Raji (cell line): ENCODE results near the gene CTNNA1.

Experiments
- POLR2A ChIP-seq: IDR thresholded peaks from 2 replicates; pipeline ENCODE4 v1.6.1; 2011; ENCODE audit warnings: low read depth, low read length, control low read depth; ENCODE audit not compliant: insufficient read depth

The CTNNA1 gene

GRCh38 chr5:138867011-138867410, 113.8 kb downstream of the CTNNA1 start:
- TF ChIP-seq POLR2A: no peak

GRCh38 chr5:138869038-138869437, 115.8 kb downstream of the CTNNA1 start:
- TF ChIP-seq POLR2A: no peak

DNA sequence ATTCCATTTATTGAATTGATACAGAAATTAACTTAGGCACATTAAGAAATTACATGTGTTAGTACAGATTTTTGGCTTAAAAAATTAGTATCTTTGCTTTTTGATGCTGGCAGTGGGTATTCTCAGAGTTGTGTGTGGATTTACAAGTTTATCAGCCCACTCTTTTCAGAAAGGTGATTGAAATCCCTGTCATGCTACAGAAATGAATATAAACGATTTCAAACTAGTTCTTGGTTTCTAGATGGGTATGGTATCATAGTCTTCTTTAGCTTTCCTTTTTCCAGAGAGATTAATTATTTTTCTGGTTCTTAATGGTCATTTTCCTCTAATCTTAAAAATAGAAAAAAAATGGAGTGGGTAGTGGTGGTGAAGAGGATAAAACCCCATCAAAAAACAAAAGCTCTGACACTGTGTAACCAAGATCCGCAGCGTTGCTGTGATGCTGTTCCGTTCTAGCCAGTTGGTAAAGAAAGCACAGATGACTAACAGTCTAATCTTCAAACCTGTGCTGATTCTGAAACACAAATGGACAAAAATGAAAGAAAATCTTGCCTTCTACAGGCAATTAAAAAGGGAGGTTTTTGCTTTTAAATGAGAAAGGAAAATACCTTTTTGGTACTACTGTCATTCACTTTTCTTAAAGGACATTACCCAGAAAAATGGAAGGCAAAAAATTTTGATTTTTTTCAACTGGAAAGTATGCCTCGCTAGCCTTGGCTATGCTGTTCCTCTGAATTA, 116.7 kb downstream of the CTNNA1 start:
- no peak for TF ChIP-seq POLR2A

DNA sequence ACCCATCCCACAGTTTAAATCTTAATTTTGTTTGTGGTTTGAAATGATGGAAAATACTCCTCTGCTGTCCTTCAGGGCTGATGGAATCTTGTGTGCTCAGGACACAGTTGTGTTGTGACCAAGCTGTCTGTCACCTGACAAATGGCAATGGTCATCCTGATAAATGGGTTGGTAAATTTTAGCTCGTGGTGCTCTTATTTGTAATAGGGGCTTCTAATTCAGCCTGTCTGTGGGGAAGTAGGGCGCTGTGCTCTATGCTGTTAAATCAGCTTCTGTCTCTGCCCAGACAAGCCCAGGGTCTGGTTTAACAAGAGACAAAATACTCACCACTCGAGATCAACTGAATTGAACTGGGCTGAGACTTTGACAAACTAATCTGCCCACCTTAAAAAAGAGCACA, 117.4 kb downstream of the CTNNA1 start:
- no peak for TF ChIP-seq POLR2A

- no peak for TF ChIP-seq POLR2A
Measured at GRCh38 chr5:138872841-138873465, 119.7 kb downstream of the CTNNA1 start.

DNA sequence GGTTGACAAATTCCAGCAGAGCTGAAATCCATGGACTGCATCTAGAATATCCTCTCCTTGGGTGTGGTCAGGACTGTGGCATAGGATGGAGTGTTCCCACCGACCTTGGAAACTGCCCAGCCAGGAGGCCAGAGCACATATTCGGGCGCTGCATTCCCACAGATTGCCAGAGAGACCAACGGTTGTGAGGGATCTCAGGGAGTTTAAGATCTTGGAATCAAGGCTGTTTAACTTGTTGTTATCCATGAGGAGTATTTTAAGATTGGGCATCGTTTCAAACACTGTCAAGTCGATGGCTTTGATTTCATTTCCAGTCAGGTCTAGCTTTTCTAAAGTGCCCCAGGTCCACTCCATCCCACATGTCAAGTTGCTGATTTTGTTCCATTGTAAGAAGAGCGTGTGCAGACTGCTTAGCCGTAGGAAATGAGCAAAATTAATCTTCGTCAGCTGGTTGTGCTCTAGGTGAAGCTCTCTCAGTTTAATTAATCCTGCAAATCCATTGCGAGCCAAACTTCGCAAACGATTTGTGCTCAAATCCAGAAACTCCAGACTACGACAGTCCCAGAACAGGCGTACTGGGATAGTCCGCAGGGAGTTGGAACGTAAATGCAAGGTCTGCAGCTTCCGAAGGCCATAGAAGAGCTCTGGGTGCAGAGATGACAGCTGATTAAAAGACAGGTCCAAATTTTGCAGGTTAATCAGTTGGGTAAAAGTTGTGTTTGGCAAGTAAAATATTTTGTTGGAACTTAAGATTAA, 120.4 kb downstream of the CTNNA1 start:
- TF ChIP-seq POLR2A: no peak

DNA sequence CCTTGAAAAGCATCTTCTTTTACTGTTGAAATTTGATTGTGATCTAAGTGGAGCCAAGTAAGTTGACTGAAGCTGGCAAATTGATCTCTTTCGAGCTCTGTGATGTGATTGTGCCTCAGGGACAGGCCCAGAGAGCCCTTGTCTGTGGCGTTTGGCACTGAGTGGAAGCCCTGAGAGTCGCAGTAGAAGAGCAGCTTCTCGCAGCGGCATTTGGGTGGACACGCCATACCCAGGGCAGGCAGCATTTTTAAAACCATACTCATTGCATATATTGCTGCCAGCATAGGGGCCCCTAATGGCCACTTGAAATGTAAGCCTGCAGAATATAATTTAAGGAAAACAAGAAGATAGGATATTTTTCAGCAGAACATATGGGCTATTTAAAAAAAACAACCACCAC, 121.0 kb downstream of the CTNNA1 start:
- TF ChIP-seq POLR2A: no peak

DNA sequence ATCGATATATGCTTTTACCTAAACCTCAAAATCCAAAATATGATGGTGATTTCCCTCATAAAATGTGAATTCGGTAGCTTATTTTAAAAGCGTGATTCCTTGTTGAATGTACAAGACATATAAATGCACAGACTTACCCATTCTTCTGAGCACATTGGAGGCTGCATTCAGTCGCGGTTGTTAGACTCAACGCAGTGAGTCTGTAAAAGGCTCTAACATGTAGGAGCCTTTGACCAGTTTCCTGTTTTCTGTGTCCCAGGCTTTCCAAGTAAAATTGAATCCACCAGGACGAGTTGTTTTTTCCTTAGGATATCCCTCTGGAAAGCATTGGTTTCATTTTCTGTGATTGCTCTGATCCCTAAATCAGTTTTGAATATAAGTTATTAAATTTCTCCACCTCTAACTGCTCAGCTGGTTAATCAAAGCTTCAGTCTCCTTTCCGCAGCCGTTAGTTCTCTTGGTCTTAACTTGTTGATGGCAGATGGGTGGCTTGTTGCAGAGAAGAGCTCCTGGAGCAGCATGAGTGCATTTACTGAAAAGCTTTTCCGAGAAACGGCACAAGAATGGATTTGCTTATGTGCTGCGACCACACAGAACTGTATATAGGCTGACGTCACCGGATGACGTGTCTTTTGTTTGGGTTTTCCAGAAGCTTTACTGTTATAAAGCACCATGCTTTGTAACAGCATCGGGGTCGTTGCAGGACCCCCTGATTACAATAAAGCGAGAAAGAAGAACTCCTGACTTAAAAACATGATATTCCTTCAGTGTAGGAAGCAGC, 121.7 kb downstream of the CTNNA1 start, which contains the start of gene LRRTM2:
Gene LRRTM2 (minus strand): TSS at position 565 of the 781 bp plus-strand sequence. CDS start 424 bp downstream, at position 141.
- TF ChIP-seq POLR2A: no peak

DNA sequence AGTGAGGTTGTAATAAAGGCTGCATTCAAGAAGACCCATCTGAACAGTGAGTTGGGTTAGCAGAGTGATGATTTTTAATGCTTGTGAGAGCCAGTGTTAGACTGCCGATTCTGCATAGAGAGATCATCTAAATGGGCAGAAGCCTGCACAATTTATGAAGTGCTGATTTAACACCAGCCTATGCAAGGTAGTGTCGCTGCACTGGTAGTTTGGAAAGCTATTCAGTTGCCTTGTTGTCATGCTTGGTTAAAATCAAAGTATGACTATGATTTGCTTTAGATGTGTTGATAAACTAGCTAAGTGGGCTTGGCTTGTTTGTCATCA, 122.3 kb downstream of the CTNNA1 start:
- no peak for TF ChIP-seq POLR2A

GRCh38 chr5:138875946-138876345, 122.7 kb downstream of the CTNNA1 start:
- no peak for TF ChIP-seq POLR2A

DNA sequence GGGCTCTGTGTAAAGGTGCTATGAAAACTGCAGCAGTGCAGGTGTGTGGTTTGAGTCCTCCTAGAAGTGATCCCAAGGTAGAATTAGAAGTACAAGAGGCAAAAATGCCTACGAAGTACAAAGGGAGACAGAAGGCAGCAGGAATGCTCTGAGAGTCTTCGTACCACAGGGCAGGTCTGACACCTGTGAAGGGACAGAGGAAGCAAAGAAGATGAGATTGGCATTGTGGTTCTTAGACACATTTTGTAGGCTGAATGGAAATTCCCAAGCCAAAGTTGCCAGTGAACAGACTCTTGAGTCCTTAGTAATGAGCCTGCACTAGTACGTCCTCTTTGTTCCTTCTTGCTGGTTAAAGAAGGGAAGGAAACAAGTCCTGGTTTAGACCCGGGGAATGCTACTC, 123.6 kb downstream of the CTNNA1 start:
- no peak for TF ChIP-seq POLR2A

DNA sequence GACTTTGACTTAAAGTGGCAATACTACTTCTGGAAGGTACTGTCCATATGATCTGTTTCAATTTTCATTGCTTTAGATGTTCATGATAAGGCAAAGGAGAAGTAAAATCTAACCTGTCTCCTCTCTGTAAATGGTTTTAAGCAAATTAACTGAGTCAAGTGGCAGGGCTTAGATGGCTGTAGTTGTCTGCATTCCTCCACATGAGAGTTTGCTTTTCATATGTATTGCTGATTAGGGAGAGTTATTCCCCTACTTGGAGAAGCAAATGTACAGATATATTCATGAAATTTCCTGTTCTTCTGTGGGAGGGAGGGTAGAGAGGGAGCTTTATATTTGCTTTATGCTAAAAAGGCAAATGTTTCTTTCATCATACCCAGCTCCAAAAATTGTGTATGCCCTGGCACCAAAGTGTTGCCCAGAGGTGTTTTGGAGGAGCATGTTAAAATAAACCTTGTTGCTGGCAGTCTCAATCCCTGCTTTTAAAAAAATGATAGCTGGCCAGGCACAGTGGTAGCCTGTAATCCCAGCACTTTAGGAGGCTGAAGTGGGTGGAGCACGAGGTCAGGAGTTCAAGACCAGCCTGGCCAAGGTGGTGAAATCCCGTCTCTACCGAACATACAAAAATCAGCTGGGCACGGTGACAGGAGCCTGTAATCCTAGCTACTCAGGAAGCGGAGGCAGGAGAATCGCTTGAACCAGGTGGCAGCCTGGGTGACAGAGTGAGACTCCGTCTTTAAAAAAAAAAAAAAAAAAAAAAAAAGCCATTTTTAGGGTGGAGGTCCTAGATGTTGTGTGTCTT, 125.4 kb downstream of the CTNNA1 start:
- TF ChIP-seq POLR2A: no peak

- no peak for TF ChIP-seq POLR2A
Measured at GRCh38 chr5:138883211-138883610, 130.0 kb downstream of the CTNNA1 start.

GRCh38 chr5:138884094-138884493, 130.9 kb downstream of the CTNNA1 start:
- no peak for TF ChIP-seq POLR2A
